ENCODE results near the gene KCTD2.

Gene KCTD2

DNA sequence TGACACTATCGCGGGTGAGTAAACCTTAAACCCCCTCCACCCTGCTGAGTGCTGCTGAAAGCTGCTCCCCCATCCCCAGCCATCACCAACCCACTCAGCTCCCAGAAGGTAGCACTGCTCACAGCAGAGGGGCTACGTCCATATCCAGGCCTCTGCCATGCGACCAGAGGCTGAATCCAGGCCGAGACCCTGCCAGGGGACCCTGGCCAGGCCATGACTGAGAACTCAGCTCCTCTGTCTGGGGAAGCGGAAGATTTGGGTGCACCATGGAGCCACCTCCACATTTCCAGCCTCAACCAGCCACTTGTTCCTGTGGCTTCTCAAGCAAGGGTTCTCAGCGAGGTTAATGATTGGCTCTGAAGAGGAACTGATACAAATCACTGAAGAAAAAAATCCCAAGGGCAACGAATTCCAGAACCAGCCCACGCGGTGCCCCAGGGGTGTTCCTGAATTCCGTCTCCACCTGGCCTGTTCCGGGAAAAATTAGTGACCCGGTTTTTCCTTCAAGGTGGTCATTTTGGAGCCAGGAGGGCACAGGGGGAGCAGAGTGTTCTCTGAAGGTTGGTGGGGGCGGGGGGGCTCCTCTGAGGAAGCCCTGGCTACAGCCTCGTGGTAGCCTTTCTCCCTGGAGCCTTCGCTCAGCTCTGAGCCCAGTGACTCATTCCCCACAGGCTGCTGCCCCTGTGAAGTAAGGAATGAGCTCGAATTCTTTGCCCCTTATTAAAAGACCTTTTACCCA, 31.4 kb downstream of the KCTD2 start:
- DNase-seq: no peak

- DNase-seq: no peak
Observed at GRCh38 chr17:75079023-75079373, 32.0 kb downstream of the KCTD2 start.

DNA sequence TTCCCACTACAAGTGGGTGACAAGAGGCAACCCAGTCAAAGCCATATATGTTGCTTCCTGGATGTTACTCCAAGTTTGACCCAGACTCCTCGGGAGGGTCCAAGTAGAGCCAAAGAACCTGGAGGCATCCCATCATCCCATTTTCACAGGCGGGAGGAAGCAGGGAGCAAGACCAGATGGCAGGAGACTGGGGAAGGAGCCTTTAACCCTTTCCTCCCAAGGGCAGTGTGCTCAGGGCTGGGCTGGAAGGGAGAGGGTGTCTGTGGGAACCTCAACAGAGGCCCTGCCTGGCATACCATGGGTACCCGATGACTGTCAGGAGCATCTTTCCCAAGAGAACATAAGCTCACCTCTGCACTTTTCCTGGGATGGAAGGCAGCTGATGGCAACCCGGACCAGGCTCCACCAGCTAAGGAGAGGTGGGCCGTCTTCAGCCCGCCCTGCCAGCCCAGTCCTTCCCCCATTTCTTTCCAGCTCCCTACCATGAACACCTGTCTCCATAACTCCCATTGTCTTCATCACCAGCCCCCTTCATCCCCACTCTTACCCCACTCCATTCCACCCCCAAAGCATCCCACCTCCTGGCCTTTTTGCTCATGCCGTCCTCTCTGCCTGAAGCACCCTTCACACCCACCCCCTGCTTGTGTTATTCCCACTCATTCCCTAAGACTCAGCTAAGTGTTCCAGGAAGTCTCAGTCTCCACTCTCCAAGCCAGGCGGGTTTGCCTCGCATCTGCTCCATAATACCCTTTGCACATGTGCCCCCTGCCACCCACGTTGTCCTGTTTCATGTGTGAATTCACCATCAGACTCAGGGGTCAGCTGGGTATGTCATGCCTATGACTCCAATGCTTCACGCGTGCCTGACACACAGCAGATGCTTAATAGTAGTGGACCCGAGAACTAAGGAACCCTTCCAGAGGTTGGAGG, 34.9 kb downstream of the KCTD2 start:
- DNase-seq: no peak

DNA sequence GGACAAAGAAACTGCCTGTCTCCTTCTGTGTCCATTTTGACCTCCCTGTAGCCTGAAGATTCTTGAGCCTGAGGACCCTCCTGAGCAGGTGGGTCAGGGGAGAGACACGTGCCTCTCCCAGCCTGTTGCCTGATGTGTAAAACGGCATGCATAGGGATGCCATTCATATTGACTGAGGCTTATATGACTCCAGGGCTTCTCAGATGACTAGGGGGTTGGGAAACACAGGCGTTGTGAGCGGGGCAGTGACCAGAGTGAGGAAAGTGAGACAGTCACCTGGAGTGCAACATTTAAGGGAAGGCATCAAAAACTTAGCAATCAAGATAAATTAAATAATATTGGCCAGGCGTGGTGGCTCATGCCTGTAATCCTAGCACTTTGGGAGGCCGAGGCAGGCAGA, 35.7 kb downstream of the KCTD2 start:
- DNase-seq: no peak

- DNase-seq: no peak
Observed at GRCh38 chr17:75084039-75084660, 37.1 kb downstream of the KCTD2 start.

DNA sequence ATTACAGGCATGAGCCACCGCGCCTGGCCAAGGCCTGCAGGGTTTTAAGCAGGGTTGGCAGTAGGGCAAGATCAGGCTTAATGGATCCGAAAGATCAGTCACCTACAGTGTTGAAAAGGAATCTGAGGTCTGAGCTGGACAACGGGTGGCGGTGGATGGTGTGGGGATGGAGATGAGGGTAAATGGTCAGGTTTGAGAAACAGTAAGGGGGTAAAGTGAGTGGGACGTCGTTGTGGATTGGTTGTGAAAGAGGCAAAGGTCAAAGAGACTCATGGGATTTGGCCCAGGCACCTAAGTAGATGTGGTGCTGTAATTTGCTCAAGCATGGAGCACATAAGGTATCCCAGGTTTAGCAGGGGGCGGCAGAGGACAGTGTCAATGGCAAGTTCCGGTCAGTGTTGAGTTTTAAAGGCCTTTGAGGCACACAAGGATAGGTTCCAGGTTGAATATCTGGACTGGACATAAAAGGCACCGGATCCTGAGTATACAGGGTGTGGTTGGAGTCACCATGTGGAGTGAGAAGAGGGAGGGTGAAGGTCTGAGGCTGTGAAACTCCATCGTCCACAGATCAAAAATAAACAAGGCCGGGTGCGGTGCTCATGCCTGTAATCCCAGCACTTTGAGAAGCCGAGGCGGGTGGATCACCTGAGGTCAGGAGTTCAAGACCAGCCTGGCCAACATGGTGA, 39.6 kb downstream of the KCTD2 start:
- DNase-seq: no peak

GRCh38 chr17:75087182-75087557, 40.1 kb downstream of the KCTD2 start:
- no peak for DNase-seq

DNA sequence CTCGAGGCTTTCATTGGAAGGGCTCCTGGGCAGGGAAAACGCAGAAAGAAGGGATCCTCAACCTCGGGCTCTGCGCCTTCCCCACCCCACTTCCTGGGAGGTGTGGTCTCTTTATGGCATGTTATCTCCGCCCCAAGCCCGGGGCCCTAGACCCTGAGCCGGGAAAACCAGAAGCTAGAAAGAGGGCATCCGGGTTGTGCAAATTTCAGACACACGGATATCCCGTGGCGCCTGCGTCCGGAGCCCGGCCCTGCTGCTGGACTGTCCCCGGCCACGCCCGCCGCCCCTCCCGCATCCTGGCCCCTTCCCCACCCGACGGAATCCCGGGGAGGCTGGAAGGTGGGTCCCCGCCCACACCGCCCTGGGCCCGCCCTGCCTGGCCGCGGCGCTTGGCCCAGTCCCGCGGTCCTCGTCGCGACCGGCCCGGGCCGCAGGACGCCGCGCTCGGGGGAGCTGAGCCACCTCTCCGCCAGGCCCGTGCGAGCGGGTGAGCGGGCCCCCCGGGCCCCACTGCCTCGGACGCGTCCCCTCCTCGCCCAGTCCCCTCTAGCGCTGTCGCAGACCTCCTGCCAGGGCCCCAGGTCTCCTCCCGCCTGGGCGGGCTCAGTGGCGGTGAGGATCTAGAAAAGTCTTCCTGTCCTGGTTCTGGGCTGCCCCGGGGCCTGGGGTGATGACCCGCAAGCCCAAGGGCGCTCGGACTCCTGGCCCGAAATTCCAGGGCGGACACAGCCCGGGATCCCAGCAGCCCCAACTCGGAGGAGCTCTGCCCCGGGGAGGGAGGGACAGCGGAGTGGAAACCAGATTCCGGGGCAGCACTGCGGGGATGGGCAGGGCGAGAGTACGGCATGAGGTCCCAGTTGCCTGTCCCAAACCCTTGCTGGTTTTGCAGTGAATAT, 40.8 kb downstream of the KCTD2 start, which contains the start of gene SLC16A5:
Gene SLC16A5 (plus strand): TSS at position 397 of the 896 bp plus-strand sequence. CDS start 5,683 bp downstream, outside the sequence.
- peak; percentile 92 to 93 for DNase-seq

GRCh38 chr17:75088465-75089417, 41.7 kb downstream of the KCTD2 start:
- peak; percentile 38 to 42 for DNase-seq

DNA sequence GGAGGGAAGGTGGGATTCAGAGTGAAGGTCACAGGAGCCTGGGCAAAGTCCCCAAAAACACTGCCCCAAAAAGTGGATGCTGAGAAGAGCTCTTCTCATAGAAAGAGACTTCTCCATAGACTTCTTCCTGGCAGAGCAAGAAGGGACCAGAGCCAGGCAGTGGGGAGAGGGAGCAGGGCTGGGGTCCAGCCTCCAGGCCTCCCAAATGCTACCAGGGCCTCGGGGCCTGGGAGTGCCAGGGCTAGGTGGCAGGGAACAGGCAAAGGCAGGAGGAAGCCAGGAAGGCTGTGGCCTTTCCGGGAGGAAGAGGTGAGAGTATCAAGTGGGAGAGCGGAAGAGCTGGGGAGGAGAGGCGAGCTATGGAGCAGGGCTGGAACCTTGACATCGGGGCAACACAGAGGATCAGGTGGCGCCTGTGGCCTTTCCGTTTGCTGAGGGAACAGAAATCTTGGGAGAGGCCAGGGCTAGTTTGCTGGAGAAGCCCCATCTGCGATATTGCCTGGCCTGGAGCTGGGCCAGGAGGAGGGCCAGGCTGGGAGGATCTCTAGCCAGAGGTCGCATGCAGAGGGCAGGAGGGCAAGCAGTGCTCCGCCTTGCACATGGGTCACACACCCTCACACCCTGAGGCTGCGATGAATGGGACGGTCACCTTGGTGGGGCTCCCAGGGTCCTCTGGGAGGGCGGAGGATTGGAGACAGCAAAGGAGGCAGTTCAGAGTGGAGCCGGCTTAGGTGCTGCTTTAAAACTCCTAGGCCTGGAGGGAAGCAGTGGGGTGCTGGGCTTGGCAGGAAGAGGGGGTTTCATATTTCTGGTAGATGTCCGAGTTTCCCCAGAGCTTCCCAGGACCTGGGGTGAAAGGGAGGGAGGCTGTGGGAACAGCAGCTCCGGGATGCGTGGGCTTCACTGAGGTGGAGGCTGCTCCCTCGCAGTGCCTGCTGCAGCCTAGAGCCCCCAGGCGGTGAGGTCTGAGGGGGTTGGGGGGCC, 44.1 kb downstream of the KCTD2 start:
- DNase-seq: no peak

- no peak for DNase-seq
Observed at GRCh38 chr17:75091855-75092327, 44.9 kb downstream of the KCTD2 start.

GRCh38 chr17:75093548-75094158, 46.6 kb downstream of the KCTD2 start:
- no peak for DNase-seq

DNA sequence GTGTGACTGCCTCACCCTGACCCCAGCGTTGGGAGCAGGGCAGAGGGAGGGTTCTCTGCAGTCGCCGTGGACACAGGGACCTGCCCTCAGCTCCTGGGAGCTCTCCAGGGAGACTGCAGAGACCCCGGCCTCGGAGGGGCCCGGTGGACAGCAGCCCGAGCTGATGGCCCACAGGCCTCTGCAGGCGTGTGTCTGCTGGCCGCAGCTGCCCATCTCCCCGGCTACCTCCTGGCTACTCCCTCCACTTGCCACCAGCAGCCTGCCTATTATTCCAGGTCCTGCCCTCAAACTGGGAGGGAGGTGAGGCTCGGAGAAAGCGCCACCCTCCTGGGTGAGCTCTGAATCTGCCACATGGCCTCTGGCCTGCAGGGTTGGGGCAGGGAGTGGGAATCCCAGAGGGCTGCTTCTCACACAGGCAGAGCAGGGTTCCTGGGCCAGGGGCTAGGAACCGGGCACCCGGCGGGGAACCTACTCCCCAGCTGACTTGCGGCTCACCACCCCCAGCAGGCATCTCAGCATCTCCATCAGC, 47.9 kb downstream of the KCTD2 start:
- DNase-seq: no peak

DNA sequence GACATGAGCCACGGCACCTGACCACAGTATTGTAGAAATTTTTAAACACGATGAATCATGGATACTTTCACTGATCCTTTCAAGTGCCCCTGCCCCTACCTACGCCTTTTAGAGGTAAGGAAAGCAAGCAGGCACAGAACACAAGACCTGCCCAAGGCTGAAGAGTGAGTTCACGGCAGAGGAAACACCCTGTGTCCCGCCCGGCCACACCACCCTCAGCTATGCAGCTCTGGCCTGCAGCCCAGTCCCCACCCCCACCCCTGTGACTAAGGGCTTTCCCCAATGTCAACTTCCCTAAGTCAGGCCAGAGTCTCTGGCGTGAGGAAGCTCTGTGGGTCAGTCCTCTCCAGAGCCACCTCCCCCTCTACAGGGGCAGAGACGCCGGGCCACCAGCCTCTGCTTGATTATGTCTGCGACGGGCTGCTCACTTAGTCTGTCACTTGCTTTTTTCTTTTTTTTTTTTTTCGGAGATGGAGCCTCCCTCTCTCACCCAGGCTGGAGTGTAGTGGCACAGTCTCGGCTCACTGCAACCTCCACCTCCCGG, 49.1 kb downstream of the KCTD2 start:
- DNase-seq: peak; percentile 96 to 97

- no peak for DNase-seq
Observed at GRCh38 chr17:75097865-75098264, 50.8 kb downstream of the KCTD2 start.

- DNase-seq: no peak
Observed at GRCh38 chr17:75098861-75099260, 51.8 kb downstream of the KCTD2 start.

DNA sequence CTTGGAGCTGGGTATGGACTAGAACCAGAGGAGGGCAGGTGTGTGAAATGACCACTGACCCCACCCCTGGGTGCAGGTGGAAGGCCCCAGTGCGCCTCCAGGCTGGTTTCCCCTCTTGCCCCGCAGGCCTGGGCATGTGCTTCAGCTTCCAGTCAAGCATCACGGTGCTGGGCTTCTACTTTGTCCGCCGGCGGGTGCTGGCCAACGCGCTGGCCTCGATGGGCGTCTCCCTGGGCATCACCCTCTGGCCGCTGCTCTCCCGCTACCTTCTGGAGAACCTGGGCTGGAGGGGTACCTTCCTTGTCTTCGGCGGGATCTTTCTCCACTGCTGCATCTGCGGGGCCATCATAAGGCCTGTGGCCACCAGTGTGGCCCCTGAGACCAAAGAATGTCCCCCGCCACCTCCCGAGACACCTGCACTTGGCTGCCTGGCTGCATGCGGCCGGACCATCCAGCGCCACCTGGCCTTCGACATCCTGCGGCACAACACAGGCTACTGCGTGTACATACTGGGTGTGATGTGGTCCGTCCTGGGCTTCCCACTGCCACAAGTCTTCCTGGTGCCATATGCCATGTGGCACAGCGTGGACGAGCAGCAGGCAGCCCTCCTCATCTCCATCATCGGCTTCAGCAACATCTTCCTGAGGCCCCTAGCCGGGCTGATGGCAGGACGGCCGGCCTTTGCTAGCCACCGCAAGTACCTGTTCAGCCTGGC, 53.0 kb downstream of the KCTD2 start:
- DNase-seq: no peak

Data from AML-193 (cell line).